Calu3 (cell line): ENCODE measurements around the gene ITGAD. TPM values are rescaled to one million over a fixed set of nuclear protein-coding genes. Genes with fewer than 3 reads are reported as not detected.

Experiments used
- BruUV-seq: library from RNA; stranded (reverse); fragments of 400-500 nt; replicated peaks from 2 replicates; lab custom pipeline; 2021; lab: Mats Ljungman, UMichigan
- CTCF ChIA-PET: fragments of 300-600 bp; sonication (Branson Sonifier 250); formaldehyde crosslinking; loops from one replicate; lab custom pipeline; 2022; ENCODE audit warnings: antibody characterized with exemption; lab: Charles Lee
- DNase-seq: peaks from one replicate; pipeline ENCODE4 v3.0.0; 2022
- H3K27ac Mint-ChIP-seq: one replicate; pipeline ENCODE4 v1.8.0; 2022; ENCODE audit warnings: mixed read lengths; ENCODE audit not compliant: unreplicated experiment
- H3K27me3 Mint-ChIP-seq: one replicate; pipeline ENCODE4 v1.8.0; 2022; ENCODE audit warnings: mixed read lengths; ENCODE audit not compliant: unreplicated experiment
- H3K36me3 Mint-ChIP-seq: one replicate; pipeline ENCODE4 v1.8.0; 2022; ENCODE audit warnings: mild to moderate bottlenecking, moderate library complexity, mixed read lengths; ENCODE audit not compliant: insufficient read depth, unreplicated experiment
- H3K4me1 Mint-ChIP-seq: one replicate; pipeline ENCODE4 v1.8.0; 2022; ENCODE audit warnings: mild to moderate bottlenecking, low read depth, mixed read lengths; ENCODE audit not compliant: unreplicated experiment
- H3K4me3 Mint-ChIP-seq: one replicate; pipeline ENCODE4 v1.8.0; 2022; ENCODE audit warnings: mild to moderate bottlenecking, low read depth, moderate library complexity, mixed read lengths; ENCODE audit not compliant: unreplicated experiment
- H3K9me3 Mint-ChIP-seq: one replicate; pipeline ENCODE4 v1.8.0; 2022; ENCODE audit warnings: low read depth, mixed read lengths; ENCODE audit not compliant: unreplicated experiment
- CTCF ChIP-seq: fragments of 200-600 bp; IDR thresholded peaks from one replicate; pipeline ENCODE4 v1.8.0; 2022; ENCODE audit warnings: antibody characterized with exemption; ENCODE audit not compliant: unreplicated experiment
- intact Hi-C: fragments of 100-400 bp; cut with micrococcal nuclease; formaldehyde crosslinking; loops from one replicate; pipeline ENCODE4 v1.10.0; 2022; ENCODE audit not compliant: unreplicated experiment
- total RNA-seq: library from RNA; stranded (reverse); gene quantifications from 2 replicates; pipeline ENCODE4 v1.2.3, GENCODE V29; 2022

ITGAD gene
- total RNA-seq, 1 experiment from 2014 or later = not detected

GRCh38 chr16:31375231-31375630 is 17.9 kb upstream of the ITGAD start:
- Mint-ChIP-seq H3K4me1 (no peaks in the 10 kb centered on the region), H3K36me3 (no peaks in the 10 kb centered on the region), H3K27ac (no peak overlapping the region), H3K9me3 (no peaks in the 10 kb centered on the region), H3K27me3 (peaks cover 86% of the 10 kb centered on the region), H3K4me3 (no peak overlapping the region)
- TF ChIP-seq CTCF = no peak
- DNase-seq = no peak
- BruUV-seq = no TSS peak
- CTCF ChIA-PET = interaction anchor here (0.9 kb wide), 1 partner anchor 11 kb away, joined by 5 read pairs; no protein-coding TSS in a partner anchor
- intact Hi-C loops = loop anchor here (10.0 kb wide), 1 partner anchor 70 kb away; no protein-coding TSS in a partner anchor

GRCh38 chr16:31376705-31377104 is 16.4 kb upstream of the ITGAD start:
- Mint-ChIP-seq H3K4me1 (no peaks in the 10 kb centered on the region), H3K27me3 (peaks cover 86% of the 10 kb centered on the region), H3K36me3 (no peaks in the 10 kb centered on the region), H3K4me3 (no peak overlapping the region), H3K9me3 (no peaks in the 10 kb centered on the region), H3K27ac (no peak overlapping the region)
- no peak for TF ChIP-seq CTCF
- CTCF ChIA-PET = no interaction called here
- no TSS peak for BruUV-seq
- DNase-seq = no peak
- intact Hi-C loops = loop anchor here (10.0 kb wide), 1 partner anchor 72 kb away; no protein-coding TSS in a partner anchor

- H3K9me3 Mint-ChIP-seq = no peaks in the 10 kb centered on the region
- H3K4me1 Mint-ChIP-seq = no peaks in the 10 kb centered on the region
- CTCF ChIA-PET = no interaction called here
- H3K36me3 Mint-ChIP-seq = no peaks in the 10 kb centered on the region
- TF ChIP-seq CTCF = no peak
- peaks cover 81% of the 10 kb centered on the region for H3K27me3 Mint-ChIP-seq
- no peak overlapping the region for H3K4me3 Mint-ChIP-seq
- no peak overlapping the region for H3K27ac Mint-ChIP-seq
- intact Hi-C loops = loop anchor here (10.0 kb wide), 1 partner anchor 73 kb away; no protein-coding TSS in a partner anchor
- no peak for DNase-seq
- BruUV-seq = no TSS peak
These were observed 15.8 kb upstream of the ITGAD start for GRCh38 chr16:31377210-31377903.

GRCh38 chr16:31380201-31380600 is 12.9 kb upstream of the ITGAD start:
- no peak overlapping the region for H3K27ac Mint-ChIP-seq
- DNase-seq = no peak
- H3K9me3 Mint-ChIP-seq = no peaks in the 10 kb centered on the region
- H3K36me3 Mint-ChIP-seq = no peaks in the 10 kb centered on the region
- CTCF ChIA-PET = no interaction called here
- TF ChIP-seq CTCF = no peak
- H3K4me3 Mint-ChIP-seq = no peak overlapping the region
- intact Hi-C loops = loop anchor here (10.0 kb wide), 3 partner anchors 195 to 485 kb away; partner anchors contain the start of genes FUS and HSD3B7
- H3K27me3 Mint-ChIP-seq = peaks cover 52% of the 10 kb centered on the region
- BruUV-seq = no TSS peak
- H3K4me1 Mint-ChIP-seq = peaks cover 3% of the 10 kb centered on the region
